ENCODE results near the gene NFKBIZ.

- TF ChIP-seq ZNF274 (IDR thresholded peaks at IDR 0.05; ENCODE audit: borderline replicate concordance, low read depth, low read length) (no peak), FOXA1 (IDR thresholded peaks at IDR 0.05; ENCODE audit: borderline replicate concordance) (no peak), MGA (IDR thresholded peaks at IDR 0.05) (no peak)
Measured at GRCh38 chr3:101873619-101874018, 24.3 kb downstream of the NFKBIZ start.
